ENCODE measurements around the gene MYO1B.

The MYO1B gene

DNA sequence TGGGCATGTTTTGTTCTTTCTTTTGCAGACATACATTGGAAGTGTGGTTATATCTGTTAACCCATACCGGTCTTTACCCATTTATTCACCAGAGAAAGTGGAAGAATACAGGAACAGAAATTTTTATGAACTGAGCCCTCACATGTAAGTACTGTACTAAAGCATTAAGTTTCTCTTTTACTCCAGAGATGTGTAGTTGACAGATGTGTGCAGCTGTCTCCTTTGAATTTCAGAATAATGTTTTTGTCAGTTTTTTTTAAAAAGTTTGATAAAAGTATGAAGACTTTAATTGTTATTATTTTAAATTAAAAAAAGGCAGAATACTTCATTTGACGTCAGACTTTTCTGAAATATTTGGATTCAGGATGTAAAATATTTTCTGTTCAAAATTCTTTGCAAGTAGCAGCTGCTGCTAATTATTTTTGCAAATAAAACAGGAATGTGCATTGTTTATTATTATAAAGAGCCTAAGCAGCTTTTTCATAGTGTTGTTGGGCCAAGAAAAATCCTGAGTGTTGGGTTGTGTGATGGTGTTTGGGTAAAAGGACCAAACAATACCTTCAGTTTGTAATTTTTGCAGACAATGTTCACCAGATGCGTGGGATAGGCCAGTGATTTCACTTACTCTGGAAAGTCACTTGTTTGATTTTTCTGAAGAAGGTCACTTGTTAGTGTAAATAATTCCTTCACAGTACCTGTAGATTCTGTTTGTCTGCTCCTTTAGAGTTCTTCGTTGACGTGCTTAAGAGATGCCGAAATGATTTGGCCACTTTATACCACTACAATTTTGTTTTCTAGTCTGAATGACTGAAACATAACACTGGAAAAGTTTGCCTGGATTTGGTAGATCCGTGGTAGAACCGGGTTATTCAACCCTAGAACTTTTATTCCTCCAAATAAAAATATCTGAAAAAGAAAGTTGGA is 51.1 kb downstream of the MYO1B start:
- no peak for DNase-seq (ENCODE audit: low read depth in 2 of 2, low spot score in 1 of 2)

GRCh38 chr2:191297033-191297432 is 51.8 kb downstream of the MYO1B start:
- DNase-seq (ENCODE audit: low read depth in 2 of 2, low spot score in 1 of 2): no peak

DNA sequence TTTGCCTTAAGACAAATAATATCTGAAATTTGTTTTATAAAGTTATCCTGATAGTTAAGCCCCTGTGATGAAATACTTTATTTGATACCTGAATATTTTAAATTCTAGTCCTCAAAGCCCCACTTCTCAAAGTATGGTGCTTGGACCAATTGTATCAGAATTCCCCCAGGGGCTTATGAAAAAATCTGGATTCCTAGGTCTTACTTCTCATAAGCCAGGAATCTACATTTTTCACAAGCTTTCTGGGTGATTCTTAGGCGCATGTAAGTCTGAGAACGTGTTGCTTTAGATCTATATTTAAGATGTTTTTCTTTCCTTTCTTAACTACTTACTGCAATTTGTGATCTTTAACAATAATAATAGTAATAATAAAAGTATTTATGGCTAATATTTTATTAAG is 53.1 kb downstream of the MYO1B start:
- DNase-seq (ENCODE audit: low read depth in 2 of 2, low spot score in 1 of 2): no peak

GRCh38 chr2:191299010-191299409 is 53.8 kb downstream of the MYO1B start:
- DNase-seq (ENCODE audit: low read depth in 2 of 2, low spot score in 1 of 2): no peak

DNA sequence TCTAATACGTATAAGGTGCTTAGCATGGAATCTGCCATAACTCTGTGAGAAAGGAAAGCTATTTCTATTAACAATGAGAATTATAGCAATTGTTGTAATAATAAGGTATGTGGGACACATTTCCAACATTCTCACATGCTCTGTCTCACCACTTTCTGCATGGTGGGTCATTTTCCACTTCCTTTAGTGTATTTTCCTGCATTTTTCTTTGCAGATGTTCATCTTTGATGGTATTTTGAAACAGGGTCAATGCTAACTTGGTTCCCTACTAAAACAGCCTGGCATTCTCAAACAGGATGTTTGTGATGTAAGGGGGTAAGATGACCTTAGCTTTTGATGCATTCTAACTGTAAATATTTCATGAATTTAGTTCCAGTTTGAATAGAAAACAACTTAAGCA is 54.7 kb downstream of the MYO1B start:
- DNase-seq (ENCODE audit: low read depth in 2 of 2, low spot score in 1 of 2): no peak

- no peak for DNase-seq (ENCODE audit: low read depth in 2 of 2, low spot score in 1 of 2)
Measured at GRCh38 chr2:191301971-191302370, 56.8 kb downstream of the MYO1B start.

DNA sequence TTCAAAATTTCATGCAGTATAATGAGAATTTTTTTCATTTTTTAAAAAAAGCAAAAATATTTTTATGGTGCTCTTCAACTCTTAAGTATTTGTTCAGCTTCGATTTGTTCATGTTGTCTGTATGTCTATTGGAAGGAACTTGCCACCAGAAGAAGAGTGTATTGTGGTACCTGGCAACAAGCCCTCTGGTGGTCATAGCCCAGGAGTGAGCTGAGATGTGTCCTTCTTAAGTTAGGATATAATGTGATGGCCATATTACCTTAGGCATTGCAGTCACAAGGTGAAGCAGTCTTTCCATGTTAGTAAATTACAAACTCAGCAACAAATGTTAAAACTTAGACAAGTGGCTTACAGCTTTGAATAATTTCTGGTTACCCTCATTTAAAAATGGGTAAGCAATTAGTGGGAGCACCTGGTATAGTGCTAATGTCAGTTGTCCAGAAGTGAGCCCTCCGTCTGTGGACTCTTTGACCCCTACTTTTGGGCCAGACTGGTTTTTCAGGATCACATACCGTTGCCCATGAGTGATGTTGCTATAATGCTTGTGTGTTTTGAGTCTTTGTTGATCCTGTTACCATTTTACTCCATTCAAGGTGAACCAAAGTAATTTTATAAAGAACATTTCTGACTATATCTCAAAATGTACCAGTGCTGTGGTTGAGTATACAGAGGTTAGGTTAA is 57.4 kb downstream of the MYO1B start:
- no peak for DNase-seq (ENCODE audit: low read depth in 2 of 2, low spot score in 1 of 2)

- no peak for DNase-seq (ENCODE audit: low read depth in 2 of 2, low spot score in 1 of 2)
Measured at GRCh38 chr2:191303140-191304005, 58.2 kb downstream of the MYO1B start.

DNA sequence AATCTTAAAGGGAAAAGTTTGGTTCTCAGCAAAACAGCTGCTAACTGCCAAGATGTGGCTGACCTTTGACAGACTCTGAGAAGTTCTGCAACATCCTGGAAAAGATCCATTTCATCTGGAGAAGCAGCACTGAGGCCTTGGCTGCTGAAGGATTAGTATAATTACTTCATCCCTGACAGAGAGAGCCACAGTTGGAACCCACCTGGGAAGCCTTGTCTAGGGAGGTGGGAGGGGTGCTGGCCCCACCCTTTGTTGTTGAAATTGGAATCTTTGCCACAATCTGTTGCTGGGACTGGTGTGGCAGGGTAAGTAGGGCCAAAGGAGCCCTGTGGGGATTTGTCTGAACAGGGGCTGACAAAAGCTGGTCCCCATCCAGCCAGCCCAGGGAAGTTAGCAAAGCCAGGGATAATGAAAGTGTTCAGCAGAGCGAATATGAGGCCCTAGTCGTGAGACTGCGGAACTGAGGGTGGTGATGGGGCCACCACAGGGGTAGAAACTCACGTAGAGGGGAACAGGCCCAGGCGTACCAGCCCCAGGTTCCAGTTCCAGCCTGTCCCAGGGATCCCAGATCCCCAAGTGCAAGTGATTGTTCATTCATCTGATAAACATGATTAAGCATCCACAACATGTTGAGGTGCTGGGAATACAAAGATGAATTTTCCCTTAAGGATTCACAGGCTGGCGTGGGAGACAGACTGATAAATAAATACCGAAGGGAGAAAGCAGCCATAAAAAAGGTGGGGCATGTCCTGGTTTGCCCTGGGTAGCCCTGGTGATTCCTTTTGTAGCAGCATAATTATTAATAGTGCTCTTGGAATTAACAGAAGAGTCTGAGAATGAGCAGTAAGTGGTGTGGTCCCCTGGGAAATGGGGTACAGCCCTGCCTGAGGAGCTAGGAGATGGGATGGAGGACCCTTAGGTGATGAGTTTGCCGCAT is 60.0 kb downstream of the MYO1B start:
- DNase-seq (ENCODE audit: low read depth in 2 of 2, low spot score in 1 of 2): no peak

GRCh38 chr2:191308026-191308425 is 62.8 kb downstream of the MYO1B start:
- DNase-seq (ENCODE audit: low read depth in 2 of 2, low spot score in 1 of 2): no peak

DNA sequence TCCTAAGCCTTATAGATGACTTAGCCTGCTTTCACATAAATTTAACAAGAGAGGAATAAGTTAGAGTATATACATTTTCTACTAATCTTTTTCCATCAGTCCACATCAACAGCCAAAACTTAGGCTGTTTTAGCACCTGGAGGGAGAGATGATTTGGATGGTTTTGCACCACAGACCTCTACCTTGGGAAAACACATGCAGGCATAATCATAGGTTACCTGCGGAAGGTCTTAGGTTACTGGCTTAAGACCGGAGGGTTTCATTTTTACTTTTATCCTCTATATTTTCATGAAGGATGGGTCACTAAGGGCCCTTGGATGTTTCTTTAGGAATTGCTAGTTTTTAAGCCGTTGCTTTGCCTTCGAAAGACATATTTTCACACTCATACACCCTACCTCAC is 66.0 kb downstream of the MYO1B start:
- no peak for DNase-seq (ENCODE audit: low read depth in 2 of 2, low spot score in 1 of 2)

GRCh38 chr2:191311627-191312026 is 66.4 kb downstream of the MYO1B start:
- no peak for DNase-seq (ENCODE audit: low read depth in 2 of 2, low spot score in 1 of 2)

- no peak for DNase-seq (ENCODE audit: low read depth in 2 of 2, low spot score in 1 of 2)
Measured at GRCh38 chr2:191312163-191312562, 67.0 kb downstream of the MYO1B start.

GRCh38 chr2:191312662-191313061 is 67.5 kb downstream of the MYO1B start:
- DNase-seq (ENCODE audit: low read depth in 2 of 2, low spot score in 1 of 2): no peak

DNA sequence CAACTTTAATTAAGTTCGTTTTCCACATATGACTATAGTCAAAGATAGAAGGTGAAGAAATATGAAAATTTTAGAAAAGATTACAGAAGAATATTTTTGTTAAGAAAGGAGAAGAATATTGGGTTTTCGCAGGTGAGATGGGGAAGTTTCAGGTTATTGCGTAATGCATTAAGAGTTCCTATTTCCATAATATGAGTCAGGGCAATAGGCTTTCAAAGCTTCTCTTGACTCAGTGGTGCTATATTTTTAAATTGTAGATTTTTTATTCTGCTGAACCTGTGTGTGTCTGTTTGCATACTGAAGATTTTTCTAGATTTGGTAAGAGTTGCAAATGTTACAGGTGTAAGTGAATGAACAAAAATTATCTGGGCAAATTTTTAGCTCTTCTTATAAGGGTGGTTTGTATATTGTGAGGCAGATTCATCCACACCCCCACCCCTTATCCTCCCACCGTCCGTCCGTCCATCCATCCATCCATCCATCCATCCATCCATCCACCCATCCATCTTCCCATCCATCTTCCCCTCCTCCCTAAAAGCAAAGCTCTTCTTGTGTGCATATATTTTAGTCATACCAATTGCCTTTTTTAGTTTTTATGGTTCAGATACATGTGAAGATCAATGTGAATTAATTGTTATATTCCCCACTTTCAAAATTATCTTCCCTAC is 69.6 kb downstream of the MYO1B start:
- DNase-seq (ENCODE audit: low read depth in 2 of 2, low spot score in 1 of 2): no peak

DNA sequence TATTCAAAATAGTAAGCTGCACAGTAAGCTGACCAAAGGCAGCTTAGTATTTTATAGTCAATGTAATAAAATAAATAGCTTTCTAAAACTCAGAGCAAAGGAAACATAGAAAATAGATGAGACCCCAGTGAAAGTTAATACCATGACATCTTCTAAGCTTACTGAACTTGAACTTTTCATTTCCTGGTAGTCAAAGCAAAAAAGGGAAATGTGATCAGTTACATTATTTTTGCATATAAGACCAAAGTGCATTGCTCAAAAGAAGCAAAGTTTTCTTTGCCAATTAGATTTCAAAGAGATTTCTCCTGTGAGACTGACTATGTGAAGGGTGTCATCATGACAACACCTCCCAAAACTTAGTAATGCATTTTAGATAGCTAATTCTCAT is 70.2 kb downstream of the MYO1B start:
- DNase-seq (ENCODE audit: low read depth in 2 of 2, low spot score in 1 of 2): no peak

DNA sequence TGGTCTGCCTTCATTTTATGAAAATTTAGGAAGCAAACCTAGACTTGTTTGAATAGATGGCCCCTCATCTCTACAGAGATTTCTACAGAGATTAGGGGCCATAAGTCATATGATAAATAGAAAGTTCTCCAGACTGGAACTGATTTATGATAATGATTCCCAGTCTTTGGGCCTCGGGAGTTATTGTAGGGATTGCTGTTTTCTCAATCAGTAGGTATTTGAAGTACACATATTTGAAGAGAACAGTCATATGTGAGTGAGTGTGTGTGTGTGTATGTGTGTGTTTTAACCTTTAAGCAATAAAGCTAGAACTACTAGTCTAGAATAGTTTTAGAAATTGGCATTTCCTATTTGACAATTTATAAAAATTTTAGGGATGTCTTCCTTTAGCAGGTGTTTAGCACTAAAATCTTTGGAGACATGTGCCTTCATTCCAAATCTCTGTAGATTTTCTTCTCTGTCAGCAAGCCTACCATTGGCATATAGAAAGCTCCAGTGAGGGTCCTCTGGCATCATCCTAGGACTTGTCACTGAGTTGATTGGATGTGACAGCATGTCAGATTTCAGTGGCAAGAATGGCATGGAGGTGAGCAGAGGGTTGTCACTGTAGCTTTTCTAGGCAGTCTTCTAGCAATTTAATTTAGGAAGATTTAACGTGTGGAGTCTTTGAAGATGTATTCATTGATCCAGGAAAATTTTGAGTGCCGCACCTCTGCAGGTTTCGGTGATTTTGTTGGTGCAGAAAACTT is 71.2 kb downstream of the MYO1B start:
- DNase-seq (ENCODE audit: low read depth in 2 of 2, low spot score in 1 of 2): no peak

DNA sequence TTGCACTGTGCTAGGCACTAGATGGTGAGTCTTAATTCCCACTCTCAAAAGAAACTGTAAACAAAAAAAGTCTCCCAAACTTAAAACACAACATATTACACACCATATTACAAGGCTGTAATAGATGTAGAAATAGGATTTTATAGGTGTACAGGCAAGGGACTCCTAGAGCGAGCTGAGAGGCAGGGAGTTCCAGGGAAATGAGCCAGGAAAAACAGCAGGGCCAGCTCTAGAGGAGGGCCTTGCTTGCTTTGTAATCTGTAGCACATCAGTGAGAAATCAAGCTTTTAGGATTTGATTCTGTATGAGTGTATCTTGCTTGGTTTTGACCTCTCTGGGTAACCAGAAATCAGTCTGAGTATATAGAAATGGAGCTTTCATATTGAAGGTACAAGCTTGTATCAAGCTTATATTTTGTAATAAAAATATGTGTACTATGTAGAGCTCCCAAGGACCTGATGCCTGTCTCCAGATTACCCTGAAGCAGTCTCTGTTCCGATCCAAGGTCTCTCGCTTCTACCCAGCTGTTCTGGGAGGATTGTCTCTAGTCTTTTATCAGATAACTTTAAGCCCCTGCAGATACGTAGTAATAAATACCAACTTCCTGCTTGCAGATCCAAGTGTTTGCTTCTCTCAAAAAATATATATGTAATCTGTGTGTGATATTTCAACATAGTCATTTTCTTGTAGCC is 73.0 kb downstream of the MYO1B start:
- DNase-seq (ENCODE audit: low read depth in 2 of 2, low spot score in 1 of 2): no peak

DNA sequence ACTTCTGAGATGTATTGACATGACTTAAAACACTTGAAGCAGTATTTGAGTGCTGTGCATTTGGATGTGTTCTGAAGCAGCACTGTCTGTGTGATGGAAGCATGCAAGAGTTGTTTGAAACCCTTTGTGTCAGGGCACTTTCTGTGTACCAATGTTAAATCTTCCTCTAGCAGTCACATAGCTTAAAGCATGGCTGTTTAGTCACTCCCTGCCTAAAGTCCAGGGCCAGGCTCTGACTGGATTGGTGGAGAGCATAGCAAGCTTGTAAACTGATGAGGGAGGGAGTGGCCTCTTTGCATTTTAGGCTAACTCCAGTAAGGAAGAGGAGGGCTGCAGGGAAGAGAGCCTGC is 73.5 kb downstream of the MYO1B start:
- no peak for DNase-seq (ENCODE audit: low read depth in 2 of 2, low spot score in 1 of 2)

Measured in stimulated activated CD8-positive, alpha-beta memory T cell treated with anti-CD3 and anti-CD28 coated beads, Interleukin-4, amount 100 ng/mL, for 1 hour (primary cell).